ENCODE data around the gene DDX3X.
"Not testable (repeated sequence)": the region's sequence is repeated elsewhere in the genome, so short reads cannot be mapped to it uniquely, and the experiment has no call there.

Gene DDX3X

GRCh38 chrX:41381685-41382084 lies 47.7 kb downstream of the DDX3X start:
- in situ Hi-C loops (cut with MboI; ENCODE audit: low sequenced_read_pairs, unreplicated experiment) = no loop called here
- DNase-seq (ENCODE audit: low spot score) = no peak

GRCh38 chrX:41382714-41383645 lies 49.0 kb downstream of the DDX3X start:
- in situ Hi-C loops (cut with MboI; ENCODE audit: low sequenced_read_pairs, unreplicated experiment) = no loop called here
- no peak for DNase-seq (ENCODE audit: low spot score)
- TF ChIP-seq CTCF (IDR thresholded peaks at IDR 0.05; ENCODE audit: borderline replicate concordance, control extremely low read depth, extremely low read depth, insufficient read depth, missing control alignments) = no peak

More at GRCh38 chrX:41381685-41382084, 47.7 kb downstream of the DDX3X start:
- no peak for TF ChIP-seq CTCF (IDR thresholded peaks at IDR 0.05; ENCODE audit: borderline replicate concordance, control extremely low read depth, extremely low read depth, insufficient read depth, missing control alignments)

- in situ Hi-C loops (cut with MboI; ENCODE audit: low sequenced_read_pairs, unreplicated experiment) = no loop called here
- no peak for DNase-seq (ENCODE audit: low spot score)
- no peak for TF ChIP-seq CTCF (IDR thresholded peaks at IDR 0.05; ENCODE audit: borderline replicate concordance, control extremely low read depth, extremely low read depth, insufficient read depth, missing control alignments)
These were observed 50.2 kb downstream of the DDX3X start for GRCh38 chrX:41384051-41384705.

GRCh38 chrX:41386222-41386990 lies 52.4 kb downstream of the DDX3X start:
- TF ChIP-seq CTCF (IDR thresholded peaks at IDR 0.05; ENCODE audit: borderline replicate concordance, control extremely low read depth, extremely low read depth, insufficient read depth, missing control alignments) = no peak
- in situ Hi-C loops (cut with MboI; ENCODE audit: low sequenced_read_pairs, unreplicated experiment) = no loop called here

GRCh38 chrX:41388543-41388942 lies 54.6 kb downstream of the DDX3X start:
- TF ChIP-seq CTCF (IDR thresholded peaks at IDR 0.05; ENCODE audit: borderline replicate concordance, control extremely low read depth, extremely low read depth, insufficient read depth, missing control alignments) = no peak
- no peak for DNase-seq (ENCODE audit: low spot score)
- in situ Hi-C loops (cut with MboI; ENCODE audit: low sequenced_read_pairs, unreplicated experiment) = no loop called here

More at GRCh38 chrX:41386222-41386990, 52.4 kb downstream of the DDX3X start:
- DNase-seq (ENCODE audit: low spot score) = no peak

- in situ Hi-C loops (cut with MboI; ENCODE audit: low sequenced_read_pairs, unreplicated experiment) = no loop called here
- no peak for DNase-seq (ENCODE audit: low spot score)
These were observed 55.4 kb downstream of the DDX3X start for GRCh38 chrX:41389311-41389888.

GRCh38 chrX:41390576-41390975 lies 56.6 kb downstream of the DDX3X start:
- DNase-seq (ENCODE audit: low spot score); in situ Hi-C loops (cut with MboI; ENCODE audit: low sequenced_read_pairs, unreplicated experiment): not testable (repeated sequence)

More at GRCh38 chrX:41389311-41389888, 55.4 kb downstream of the DDX3X start:
- TF ChIP-seq CTCF (IDR thresholded peaks at IDR 0.05; ENCODE audit: borderline replicate concordance, control extremely low read depth, extremely low read depth, insufficient read depth, missing control alignments) = no peak
